Mucosa of rectum (tissue), 2 donors: ENCODE measurements around the gene LDB1.

Experiments used
- H3K27ac ChIP-seq, 2 donors: one replicate each; pipeline ENCODE4 v1.7.0; 2013; ENCODE audit warnings: inconsistent platforms in 2 of 2, low read depth in 2 of 2, low read length in 2 of 2
- H3K27me3 ChIP-seq, 2 donors: one replicate each; pipeline ENCODE4 v1.7.0; 2013; ENCODE audit warnings: low read length in 2 of 2; ENCODE audit not compliant: control insufficient read depth in 2 of 2, insufficient read depth in 2 of 2
- H3K36me3 ChIP-seq, 2 donors: one replicate each; pipeline ENCODE4 v1.7.0; 2013; ENCODE audit warnings: low read length in 2 of 2; ENCODE audit not compliant: control insufficient read depth in 2 of 2, insufficient read depth in 2 of 2
- H3K4me1 ChIP-seq, 2 donors: one replicate each; pipeline ENCODE4 v1.7.0; 2013; ENCODE audit warnings: low read length in 2 of 2, mild to moderate bottlenecking in 1 of 2; ENCODE audit not compliant: control insufficient read depth in 2 of 2, insufficient read depth in 2 of 2
- H3K4me3 ChIP-seq, 2 donors: one replicate each; pipeline ENCODE4 v1.7.0; 2013; ENCODE audit warnings: low read length in 2 of 2
- H3K9ac ChIP-seq, 2 donors: one replicate each; pipeline ENCODE4 v1.7.0; 2013; ENCODE audit warnings: low read length in 2 of 2, low read depth in 1 of 2, mild to moderate bottlenecking in 1 of 2
- H3K9me3 ChIP-seq, 2 donors: one replicate each; pipeline ENCODE4 v1.7.0; 2013; ENCODE audit warnings: low read length in 2 of 2; ENCODE audit not compliant: control insufficient read depth in 2 of 2
- donor health status: healthy.
- donor health status: Normal muscosa, but diverticular disease.

Gene LDB1

GRCh38 chr10:102120991-102121738 is 997 bp upstream of the LDB1 start:
- Histone ChIP-seq H3K27me3 (no peaks in the 10 kb centered on the region), H3K27ac (peak overlapping the region; percentile 90 to 95), H3K9me3 (no peaks in the 10 kb centered on the region), H3K4me3 (peak overlapping the region; percentile 79 to 89), H3K36me3 (no peaks in the 10 kb centered on the region), H3K4me1 (peaks cover 33 to 36% of the 10 kb centered on the region in 2 donors), H3K9ac (peak overlapping the region; percentile 86 to 92)

DNA sequence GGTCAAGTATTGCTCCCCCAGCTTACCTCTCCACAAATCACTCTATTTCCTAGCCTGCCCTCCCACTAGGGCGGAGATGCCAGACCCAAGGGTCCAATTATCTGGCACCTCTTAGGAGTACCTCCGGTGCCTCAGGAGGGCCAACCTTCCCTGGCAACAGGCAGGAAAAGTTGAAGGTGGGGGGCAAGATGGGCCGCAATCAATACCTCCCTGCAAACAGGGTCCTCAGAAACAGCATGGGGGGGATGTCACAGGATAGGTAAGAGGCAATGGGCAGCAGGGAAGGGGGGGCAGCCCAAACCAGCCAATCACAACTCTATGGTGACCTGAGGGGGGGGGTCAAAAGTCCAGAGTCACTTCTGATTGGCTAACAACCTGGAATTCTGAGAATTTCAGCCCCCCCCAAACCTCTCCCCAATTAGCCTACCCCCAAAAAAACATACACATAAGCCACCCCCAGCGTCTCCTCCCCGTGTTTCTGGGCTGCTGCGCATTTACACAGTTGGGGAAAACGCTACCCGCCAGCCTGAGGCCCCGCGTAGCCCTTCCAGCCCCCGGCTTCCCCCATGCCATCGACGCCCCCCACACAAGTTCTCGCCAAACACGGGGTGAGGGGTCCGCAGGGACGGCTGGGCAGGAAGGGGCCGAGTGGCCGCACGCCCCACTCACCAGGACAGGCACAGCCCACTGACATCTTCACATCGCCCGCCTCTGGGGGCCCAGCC is 589 bp downstream of the LDB1 start:
- Histone ChIP-seq H3K9me3 (no peaks in the 10 kb centered on the region), H3K27me3 (no peaks in the 10 kb centered on the region), H3K4me1 (peaks cover 43 to 44% of the 10 kb centered on the region in 2 donors), H3K36me3 (no peaks in the 10 kb centered on the region), H3K4me3 (peak overlapping the region; percentile 79 to 89), H3K27ac (peak overlapping the region; percentile 90 to 95), H3K9ac (peak overlapping the region; percentile 81 to 92)

DNA sequence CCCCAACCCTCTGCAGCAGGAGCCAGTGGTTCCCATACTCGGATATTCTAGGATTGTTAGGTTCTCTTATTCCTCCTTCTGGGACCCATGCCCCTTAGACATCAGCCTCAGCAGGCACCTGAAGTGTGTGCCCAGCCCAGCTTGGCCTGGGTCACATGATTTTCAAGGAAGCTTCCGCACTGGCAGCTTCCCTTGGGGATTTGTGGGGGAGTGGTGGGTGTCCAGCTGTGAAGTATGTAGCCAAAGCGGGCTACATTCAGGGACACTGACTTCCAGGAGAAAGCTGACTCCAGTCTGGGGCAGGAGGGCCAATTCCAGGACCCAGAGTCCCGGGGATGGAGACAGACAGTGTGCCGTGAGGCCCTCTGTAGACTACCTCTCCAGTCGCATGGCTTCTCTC is 1.3 kb downstream of the LDB1 start:
- H3K4me1 ChIP-seq: peaks cover 47 to 49% of the 10 kb centered on the region in 2 donors

GRCh38 chr10:102117391-102118159 is 2.6 kb downstream of the LDB1 start:
- H3K4me3 ChIP-seq: peak overlapping the region; percentile 45 to 89
- no peaks in the 10 kb centered on the region for H3K27me3 ChIP-seq
- H3K9me3 ChIP-seq: no peaks in the 10 kb centered on the region
- peak overlapping the region; percentile 30 to 58 for H3K9ac ChIP-seq
- H3K4me1 ChIP-seq: peaks cover 60% of the 10 kb centered on the region in 2 donors
- H3K36me3 ChIP-seq: no peaks in the 10 kb centered on the region
- H3K27ac ChIP-seq: peak overlapping the region; percentile 50 to 71

More for the DNA sequence above, 1.3 kb downstream of the LDB1 start:
- H3K36me3 ChIP-seq: no peaks in the 10 kb centered on the region
- peak overlapping the region; percentile 79 to 89 for H3K4me3 ChIP-seq
- peak overlapping the region; percentile 90 to 95 for H3K27ac ChIP-seq
- H3K9me3 ChIP-seq: no peaks in the 10 kb centered on the region
- H3K27me3 ChIP-seq: no peaks in the 10 kb centered on the region
- peak overlapping the region; percentile 41 to 63 for H3K9ac ChIP-seq

DNA sequence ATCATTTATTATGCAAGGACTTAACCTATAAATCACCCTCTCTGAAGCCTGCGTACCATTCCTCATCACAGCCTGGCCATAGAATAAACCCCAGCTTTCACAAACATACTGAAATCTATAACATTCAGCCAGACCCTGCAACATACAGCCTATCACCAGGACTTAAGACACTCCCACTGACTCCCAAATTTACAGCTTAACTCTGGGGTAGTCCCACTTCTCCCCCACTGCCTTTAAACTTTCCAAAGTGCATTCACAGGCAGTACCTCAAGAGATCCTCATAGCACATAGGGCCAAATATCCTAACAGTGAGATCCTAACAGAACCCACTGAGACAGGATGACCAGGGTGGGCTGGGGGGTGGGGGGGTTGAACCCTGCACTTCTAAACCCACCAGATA is 3.5 kb downstream of the LDB1 start:
- H3K9ac ChIP-seq: peak overlapping the region in 1 of 2 donors; percentile 38
- no peaks in the 10 kb centered on the region for H3K36me3 ChIP-seq
- H3K4me1 ChIP-seq: peaks cover 61% of the 10 kb centered on the region in 2 donors
- H3K27ac ChIP-seq: peak overlapping the region in 1 of 2 donors; percentile 71
- no peaks in the 10 kb centered on the region for H3K27me3 ChIP-seq
- no peaks in the 10 kb centered on the region for H3K9me3 ChIP-seq
- no peak overlapping the region for H3K4me3 ChIP-seq

DNA sequence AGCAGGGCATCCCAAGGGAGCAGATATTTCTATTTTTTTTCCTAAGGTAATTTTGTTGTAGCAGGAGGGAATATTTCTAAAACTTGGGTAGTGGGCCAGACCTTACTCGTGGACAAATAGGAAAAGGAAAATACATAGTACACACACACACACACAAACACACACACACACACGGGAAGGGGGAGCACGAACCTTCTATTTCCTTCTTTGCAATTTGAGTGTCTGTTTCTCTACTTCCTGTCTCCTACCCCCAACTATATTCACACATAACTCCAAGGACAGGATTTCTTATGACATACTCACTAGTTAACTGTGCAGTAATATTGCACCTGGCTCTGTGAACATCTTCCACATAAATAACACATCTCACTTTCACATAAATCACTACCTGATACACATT is 4.4 kb downstream of the LDB1 start:
- H3K4me1 ChIP-seq: peaks cover 53 to 61% of the 10 kb centered on the region in 2 donors

GRCh38 chr10:102114861-102115618 is 5.1 kb downstream of the LDB1 start:
- Histone ChIP-seq H3K9ac (peak overlapping the region; percentile 75 to 79), H3K4me1 (peaks cover 52 to 61% of the 10 kb centered on the region in 2 donors), H3K36me3 (peaks cover 12 to 14% of the 10 kb centered on the region in 2 donors), H3K27ac (peak overlapping the region; percentile 66 to 85), H3K27me3 (no peaks in the 10 kb centered on the region), H3K9me3 (no peaks in the 10 kb centered on the region), H3K4me3 (peak overlapping the region; percentile 68 to 81)

More for the DNA sequence above, 4.4 kb downstream of the LDB1 start:
- H3K9ac ChIP-seq: peak overlapping the region in 1 of 2 donors; percentile 79
- H3K27me3 ChIP-seq: no peaks in the 10 kb centered on the region
- peak overlapping the region; percentile 66 to 85 for H3K27ac ChIP-seq
- peak overlapping the region in 1 of 2 donors; percentile 81 for H3K4me3 ChIP-seq
- no peaks in the 10 kb centered on the region for H3K9me3 ChIP-seq
- peaks cover 4 to 6% of the 10 kb centered on the region in 2 donors for H3K36me3 ChIP-seq

DNA sequence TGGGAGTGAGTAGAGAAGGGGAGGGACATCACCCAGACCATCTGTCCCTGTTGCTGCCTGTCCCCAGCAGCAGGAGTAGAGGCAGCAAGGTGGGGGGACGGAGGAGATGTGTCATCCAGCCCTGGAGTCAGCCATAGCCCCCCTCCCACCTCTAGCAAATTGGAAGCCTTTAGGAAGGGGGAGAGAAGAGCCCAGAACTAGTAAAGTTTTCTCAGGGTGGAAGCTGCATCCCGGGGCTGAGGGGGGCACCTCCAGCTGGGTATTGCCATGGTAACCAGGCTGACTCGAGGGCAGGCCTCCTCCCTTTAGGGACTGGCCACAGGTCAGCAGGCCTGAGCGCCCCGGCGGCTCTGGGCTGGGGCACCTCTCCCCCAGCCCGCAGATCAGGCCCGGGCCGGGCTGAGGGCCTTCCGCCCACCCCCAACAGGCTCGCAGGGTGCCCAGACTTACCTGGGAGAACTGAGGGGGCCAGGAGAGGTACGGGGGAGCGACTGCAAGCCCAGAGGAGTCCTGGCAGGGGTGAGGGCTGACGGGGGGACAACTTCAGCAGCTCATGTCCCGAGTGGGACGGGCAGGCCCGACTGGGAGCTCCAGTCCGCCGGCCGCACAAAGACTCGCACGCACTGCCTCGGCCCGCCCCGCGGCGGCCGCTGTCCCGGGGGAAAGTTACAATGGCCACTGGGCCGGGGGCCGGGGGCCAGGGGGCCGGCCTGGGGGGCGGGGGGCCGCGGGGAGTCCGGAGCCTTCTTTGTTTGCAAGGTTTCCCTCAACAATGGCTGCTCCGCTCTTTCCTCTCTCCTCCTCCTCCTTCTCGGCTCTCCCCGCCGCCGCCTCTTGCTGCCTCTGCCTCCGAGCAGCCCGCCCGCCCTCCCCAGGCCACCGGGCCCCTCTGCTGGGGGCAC is 6.0 kb downstream of the LDB1 start:
- H3K9me3 ChIP-seq: no peaks in the 10 kb centered on the region
- H3K4me1 ChIP-seq: peaks cover 52 to 57% of the 10 kb centered on the region in 2 donors
- H3K9ac ChIP-seq: peak overlapping the region; percentile 65 to 68
- no peaks in the 10 kb centered on the region for H3K27me3 ChIP-seq
- peaks cover 20 to 22% of the 10 kb centered on the region in 2 donors for H3K36me3 ChIP-seq
- peak overlapping the region in 1 of 2 donors; percentile 32 for H3K27ac ChIP-seq
- H3K4me3 ChIP-seq: peak overlapping the region; percentile 70 to 81
